HG02678 (cell line): ENCODE measurements around the gene CIC.
A peak's percentile ranks its signal among the peaks of the same experiment; 100 is the strongest.

Experiments
- ATAC-seq: cut with Tn5 transposase; IDR thresholded peaks from one replicate; pipeline ENCODE4 v1.9.1; 2021; ENCODE audit warnings: mild to moderate bottlenecking, moderate library complexity; ENCODE audit not compliant: unreplicated experiment

CIC gene

GRCh38 chr19:42242512-42243409 is 26.3 kb upstream of the CIC start, which contains the start of gene GSK3A:
GSK3A (minus strand) TSS chr19:42242602; CDS start chr19:42242465, 137 bp downstream.
- peak; percentile 67 for ATAC-seq

GRCh38 chr19:42244347-42245220 is 24.5 kb upstream of the CIC start:
- ATAC-seq, result peak; percentile 35

GRCh38 chr19:42245231-42245630 is 23.8 kb upstream of the CIC start:
- ATAC-seq, result no peak

- no peak for ATAC-seq
Observed at GRCh38 chr19:42246143-42246921, 22.7 kb upstream of the CIC start.

- no peak for ATAC-seq
Observed at GRCh38 chr19:42246922-42247639, 22.0 kb upstream of the CIC start.

GRCh38 chr19:42247640-42248199 is 21.3 kb upstream of the CIC start:
- ATAC-seq, result no peak

- no peak for ATAC-seq
Observed at GRCh38 chr19:42248270-42249148, 20.5 kb upstream of the CIC start.

GRCh38 chr19:42249149-42249750 is 19.8 kb upstream of the CIC start:
- ATAC-seq, result no peak

- ATAC-seq, result no peak
Observed at GRCh38 chr19:42249769-42250168, 19.3 kb upstream of the CIC start.

- ATAC-seq, result no peak
Observed at GRCh38 chr19:42250183-42250665, 18.8 kb upstream of the CIC start.

- no peak for ATAC-seq
Observed at GRCh38 chr19:42250666-42251531, 18.2 kb upstream of the CIC start.

GRCh38 chr19:42251572-42252358 is 17.3 kb upstream of the CIC start:
- ATAC-seq, result no peak

- ATAC-seq, result no peak
Observed at GRCh38 chr19:42252365-42253244, 16.4 kb upstream of the CIC start.

GRCh38 chr19:42253245-42254088 is 15.6 kb upstream of the CIC start:
- ATAC-seq, result peak; percentile 18
